Coronary artery (tissue), 2 donors: Measurements from ENCODE around the gene GFI1B.
"Not testable (repeated sequence)": the region's sequence is repeated elsewhere in the genome, so short reads cannot be mapped to it uniquely, and the experiment has no call there.

Experiments
- DNase-seq: peaks from one replicate; pipeline ENCODE4 v3.0.0-alpha.2; 2017; ENCODE audit warnings: low spot score
- H3K27ac ChIP-seq, 2 donors: fragments of 200-600 bp; sonication (generic); one replicate each; pipeline ENCODE4 v1.5.1; 2016 to 2019
- H3K4me3 ChIP-seq: fragments of 200-600 bp; sonication (generic); 2 replicates; pipeline ENCODE4 v1.5.1; 2016; ENCODE audit warnings: mild to moderate bottlenecking, moderate library complexity
- CTCF ChIP-seq: fragments of 200-600 bp; sonication (generic); IDR thresholded peaks from one replicate; pipeline ENCODE4 v1.5.1; 2019; ENCODE audit warnings: antibody characterized with exemption

GFI1B gene

GRCh38 chr9:132986640-132987620 is 8.4 kb downstream of the GFI1B start:
- no peak for TF ChIP-seq CTCF
- Histone ChIP-seq H3K4me3 (no peak overlapping the region), H3K27ac (no peak overlapping the region)
- no peak for DNase-seq

- Histone ChIP-seq H3K27ac (no peak overlapping the region), H3K4me3 (no peak overlapping the region)
- no peak for TF ChIP-seq CTCF
- DNase-seq, result no peak
Observed at GRCh38 chr9:132988244-132989013, 9.9 kb downstream of the GFI1B start.

- H3K27ac ChIP-seq, result no peak overlapping the region
- no peak for DNase-seq
- no peak overlapping the region for H3K4me3 ChIP-seq
- TF ChIP-seq CTCF, result no peak
Observed at GRCh38 chr9:132989014-132989310, 10.5 kb downstream of the GFI1B start.

- TF ChIP-seq CTCF, result no peak
- Histone ChIP-seq H3K4me3 (no peak overlapping the region), H3K27ac (no peak overlapping the region)
- no peak for DNase-seq
Observed at GRCh38 chr9:132989414-132989996, 11.0 kb downstream of the GFI1B start.

- H3K4me3 ChIP-seq, DNase-seq, H3K27ac ChIP-seq: not testable (repeated sequence)
Observed at GRCh38 chr9:132989998-132990557, 11.6 kb downstream of the GFI1B start.

GRCh38 chr9:132990781-132991180 is 12.3 kb downstream of the GFI1B start:
- H3K27ac ChIP-seq, result no peak overlapping the region
- TF ChIP-seq CTCF, result no peak
- H3K4me3 ChIP-seq, result no peak overlapping the region
- DNase-seq, result no peak
